Measurements from ENCODE around the gene GALNT10.

Gene GALNT10

DNA sequence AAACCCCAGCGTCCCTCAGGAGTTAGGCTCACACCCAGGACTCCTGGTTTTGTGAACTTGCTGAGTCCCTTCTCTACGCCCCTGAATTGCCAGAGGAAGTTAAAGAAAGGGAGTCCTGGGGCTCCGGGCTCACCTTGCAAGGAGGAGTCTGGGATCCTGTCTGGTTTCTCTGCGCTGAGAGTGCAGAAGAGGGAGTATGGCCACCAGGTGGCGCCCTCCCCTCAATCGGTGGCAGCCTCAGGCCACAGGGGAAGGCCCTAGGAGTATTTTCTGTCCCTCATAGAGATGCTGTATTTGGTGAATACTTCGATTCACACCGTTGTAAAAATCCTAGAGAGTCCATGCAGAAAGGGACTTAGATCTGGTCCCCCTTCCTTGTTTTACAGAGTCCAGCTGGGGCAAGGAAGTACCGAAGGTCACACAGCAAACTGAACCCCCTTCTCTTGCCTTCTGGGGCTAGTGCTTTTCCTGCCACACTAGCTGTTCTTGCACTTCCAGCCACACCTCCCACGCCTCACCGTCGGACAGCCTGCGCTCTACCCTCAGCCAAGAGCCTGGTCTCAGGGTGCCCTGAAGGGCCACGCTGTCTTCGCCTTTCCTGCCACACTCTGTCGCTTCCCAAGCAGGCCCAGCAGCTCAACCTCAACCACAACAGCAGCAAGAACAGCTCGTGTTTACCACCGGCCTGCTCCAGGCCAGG, 277.3 kb downstream of the GALNT10 start:
- Mint-ChIP-seq H3K36me3 (ENCODE audit: low read depth) (no peaks in the 10 kb centered on the region), H3K27ac (no peak overlapping the region), H3K4me1 (no peaks in the 10 kb centered on the region), H3K4me3 (no peak overlapping the region), H3K9me3 (no peaks in the 10 kb centered on the region), H3K27me3 (ENCODE audit: low read depth) (peaks cover 85% of the 10 kb centered on the region)
- TF ChIP-seq, protein P1, sequence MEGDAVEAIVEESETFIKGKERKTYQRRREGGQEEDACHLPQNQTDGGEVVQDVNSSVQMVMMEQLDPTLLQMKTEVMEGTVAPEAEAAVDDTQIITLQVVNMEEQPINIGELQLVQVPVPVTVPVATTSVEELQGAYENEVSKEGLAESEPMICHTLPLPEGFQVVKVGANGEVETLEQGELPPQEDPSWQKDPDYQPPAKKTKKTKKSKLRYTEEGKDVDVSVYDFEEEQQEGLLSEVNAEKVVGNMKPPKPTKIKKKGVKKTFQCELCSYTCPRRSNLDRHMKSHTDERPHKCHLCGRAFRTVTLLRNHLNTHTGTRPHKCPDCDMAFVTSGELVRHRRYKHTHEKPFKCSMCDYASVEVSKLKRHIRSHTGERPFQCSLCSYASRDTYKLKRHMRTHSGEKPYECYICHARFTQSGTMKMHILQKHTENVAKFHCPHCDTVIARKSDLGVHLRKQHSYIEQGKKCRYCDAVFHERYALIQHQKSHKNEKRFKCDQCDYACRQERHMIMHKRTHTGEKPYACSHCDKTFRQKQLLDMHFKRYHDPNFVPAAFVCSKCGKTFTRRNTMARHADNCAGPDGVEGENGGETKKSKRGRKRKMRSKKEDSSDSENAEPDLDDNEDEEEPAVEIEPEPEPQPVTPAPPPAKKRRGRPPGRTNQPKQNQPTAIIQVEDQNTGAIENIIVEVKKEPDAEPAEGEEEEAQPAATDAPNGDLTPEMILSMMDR (IDR thresholded peaks at IDR 0.05; ENCODE audit: unreplicated experiment in 3 of 3), result peak; percentile 93 to 96 (median 93)

DNA sequence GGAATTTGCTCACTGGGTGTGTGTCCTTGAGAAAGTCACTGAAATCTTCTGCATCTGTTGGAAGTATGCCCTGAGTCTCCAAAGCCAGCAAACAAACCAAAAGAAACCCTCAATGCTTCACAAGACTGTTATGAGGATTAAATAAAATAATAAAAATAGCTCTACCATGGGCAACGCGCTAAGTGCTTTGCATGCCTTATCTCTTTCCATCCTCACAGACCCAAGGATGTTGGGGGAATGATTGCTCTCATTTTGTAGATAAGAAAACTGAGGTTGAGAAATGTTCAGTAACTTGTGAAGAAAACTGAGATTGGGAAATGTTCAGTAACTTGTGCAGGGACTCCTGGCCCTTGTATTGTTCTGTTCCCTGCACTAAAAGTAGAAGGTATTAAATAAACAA, 279.6 kb downstream of the GALNT10 start:
- TF ChIP-seq, protein P1 (IDR thresholded peaks at IDR 0.05; ENCODE audit: unreplicated experiment in 3 of 3), result no peak
- Mint-ChIP-seq H3K27me3 (ENCODE audit: low read depth) (peaks cover 97% of the 10 kb centered on the region), H3K9me3 (no peaks in the 10 kb centered on the region), H3K4me3 (no peak overlapping the region), H3K36me3 (ENCODE audit: low read depth) (no peaks in the 10 kb centered on the region), H3K4me1 (peaks cover 21% of the 10 kb centered on the region), H3K27ac (no peak overlapping the region)
